Heart left ventricle (tissue), 16 donors: ENCODE measurements around the gene MAP3K9. TPM values are rescaled to one million over a fixed set of nuclear protein-coding genes. Genes with fewer than 3 reads are reported as not detected.

ENCODE experiments used
- ATAC-seq, 4 donors: fragments of 200-7000 bp; cut with Tn5 transposase; one replicate each; pipeline ENCODE4 v1.9.1; 2020 to 2022; ENCODE audit warnings: moderate library complexity in 4 of 4, mild to moderate bottlenecking in 3 of 4, moderate number of reproducible peaks in 1 of 4
- DNase-seq, 5 donors: peaks; one replicate each; pipeline ENCODE4 v3.0.0-alpha.2; 2020
- H3K27ac ChIP-seq, 12 donors: fragments of 200-600 bp; sonication (generic) in 4 of 12; one replicate each; pipeline versions ENCODE4 v1.5.0 to v1.8.0; 2016 to 2022; ENCODE audit warnings: mild to moderate bottlenecking in 2 of 12
- H3K27me3 ChIP-seq, 9 donors: fragments of 200-600 bp; sonication (generic) in 2 of 9; one replicate each; pipeline versions ENCODE4 v1.5.1 to v1.8.0; 2016 to 2022; ENCODE audit warnings: mild to moderate bottlenecking in 3 of 9
- H3K36me3 ChIP-seq, 9 donors: fragments of 200-600 bp; sonication (generic) in 2 of 9; one replicate each; pipeline versions ENCODE4 v1.5.0 to v1.8.0; 2018 to 2022; ENCODE audit warnings: mild to moderate bottlenecking in 2 of 9
- H3K4me1 ChIP-seq, 12 donors: fragments of 200-600 bp; sonication (generic) in 4 of 12; one replicate each; pipeline versions ENCODE4 v1.5.0 to v1.8.0; 2016 to 2022; ENCODE audit warnings: mild to moderate bottlenecking in 3 of 12
- H3K4me3 ChIP-seq, 12 donors: fragments of 200-600 bp; sonication (generic) in 4 of 12; one replicate each; pipeline versions ENCODE4 v1.5.0 to v1.8.0; 2017 to 2022; ENCODE audit warnings: mild to moderate bottlenecking in 9 of 12, moderate library complexity in 4 of 12
- H3K9me3 ChIP-seq, 12 donors: fragments of 200-600 bp; sonication (generic) in 4 of 12; one replicate each; pipeline versions ENCODE4 v1.5.0 to v1.8.0; 2016 to 2022; ENCODE audit warnings: mild to moderate bottlenecking in 1 of 12
- CTCF ChIP-seq, 12 donors: fragments of 200-600 bp; sonication (generic) in 4 of 12; IDR thresholded peaks; one replicate each; pipeline versions ENCODE4 v1.5.0 to v1.8.0; 2018 to 2022; ENCODE audit warnings: antibody characterized with exemption in 12 of 12, mild to moderate bottlenecking in 5 of 12
- POLR2A ChIP-seq, 2 donors: fragments of 450-650 bp; IDR thresholded peaks; one replicate each; pipeline ENCODE4 v1.6.1; 2017; ENCODE audit warnings: antibody characterized with exemption in 2 of 2, mild to moderate bottlenecking in 2 of 2, moderate library complexity in 2 of 2
- WGBS, 4 donors: extraction: QIAGEN DNeasy Blood & Tissue Kit in 2 of 4; methylation state at CpG; one replicate each; pipeline versions ENCODE4 v1.1.5 to v1.1.7; 2013 to 2018; 5-methylcytosine and 5-hydroxymethylcytosine counted together
- intact Hi-C, 10 donors: fragments of 100-400 bp; cut with DNase I; formaldehyde crosslinking; loops; one replicate each; pipeline versions ENCODE4 v1.11.1 to v1.14.2; 2022
- polyA plus RNA-seq, 2 donors: library from polyadenylated mRNA; stranded (reverse); fragments of 200-250 nt; gene quantifications; one replicate each; pipeline ENCODE4 v1.2.3, GENCODE V29; 2013
- total RNA-seq, 9 donors: library from RNA; depleted of rRNA in 2 of 9; stranded (reverse); fragments of >200 nt in 2 of 9; fragmentation: NEBNext Ultra II Directional in 3 of 9; extraction: Animal tissue kit (Norgen Biotek cat#: 25700) in 3 of 9; gene quantifications; one replicate each; pipeline versions ENCODE4 v1.1.0 to v1.2.4, GENCODE V29; 2016 to 2023
- donor health status: ischemic (EF 13 %, LVEDD 7.1; RV severe dilation, severe dysfunction).
- donor health status: healthy with polysubstance abuse.
- donor health status: DM: no; HTN: yes; CAD: no.
- donor health status: DM: no; HTN: no; CAD: no.
- donor health status: ischemic (EF 25% LVEDD 6.9; RV normal size, moderate dysfunction).
- donor health status: ischemic (EF 25% LVEDD 5.7; RV mildly dilated, moderate dysfunction).
- donor health status: healthy.
- donor health status: DM: yes; HTN: yes; CAD: no.
- donor health status: ischemic (EF 35%, LVEDD 5.7; RV mildly dilated, moderate dysfunction).
- donor health status: nonischemic (EF 11% LVEDD 7.7; RV severe dilation, severe dysfunction).
- donor health status: DM: yes; HTN: yes; CAD: no.
- donor health status: PGD.
- donor health status: ischemic (EF 29% LVEDD 5.4; RV normal size, mild dysfunction).
- donor health status: nonischemic (EF 23%, LVEDD 6.1; RV moderate dilation, normal function).

MAP3K9 gene
- total and polyA plus RNA-seq, 11 donors, result 0.91 to 3.8 (median 1.7) TPM

- Histone ChIP-seq H3K4me1 (peaks cover 0 to 22% (median 12%) of the 10 kb centered on the region in 12 donors), H3K4me3 (peak overlapping the region; percentile 52 to 89 (median 73)), H3K27me3 (peaks cover 0 to 24% (median 0%) of the 10 kb centered on the region in 9 donors), H3K9me3 (no peaks in the 10 kb centered on the region), H3K36me3 (no peaks in the 10 kb centered on the region), H3K27ac (peak overlapping the region in 9 of 12 donors; percentile 17 to 77 (median 58))
- TF ChIP-seq POLR2A (IDR thresholded peaks at IDR 0.05) (peak in 1 of 2 donors; percentile 26), CTCF (IDR thresholded peaks at IDR 0.05) (no peak)
- peak; percentile 53 to 80 (median 64) for DNase-seq
- intact Hi-C loops, result loop anchor here in 8 of 10 donors (2.0 to 5.0 kb wide), 7 partner anchors 80 to 200 kb away; partner anchors contain the start of gene PCNX1 (in 5 of the 8)
- peak in 3 of 4 donors; percentile 59 to 71 (median 70) for ATAC-seq
- WGBS, 4 donors, result 2 to 4% (median 3%) methylated on average over 38 to 77 of the region's 77 CpGs
Observed at GRCh38 chr14:70821584-70822529, 12.5 kb upstream of the MAP3K9 start.

- Histone ChIP-seq H3K27ac (no peak overlapping the region), H3K9me3 (no peaks in the 10 kb centered on the region), H3K27me3 (peaks cover 0 to 10% (median 0%) of the 10 kb centered on the region in 9 donors), H3K4me3 (no peak overlapping the region), H3K36me3 (no peaks in the 10 kb centered on the region), H3K4me1 (peaks cover 0 to 13% (median 7%) of the 10 kb centered on the region in 12 donors)
- ATAC-seq (no peak), DNase-seq (no peak)
- no peak for TF ChIP-seq CTCF (IDR thresholded peaks at IDR 0.05)
- TF ChIP-seq POLR2A (IDR thresholded peaks at IDR 0.05), result no peak
- WGBS, 4 donors, result 72 to 80% (median 76%) methylated on average over 8 of the region's 8 CpGs
- intact Hi-C loops, result loop anchor here (2.0 to 10.0 kb wide), 10 partner anchors 91 to 1002 kb away; partner anchors contain the start of gene PCNX1 (in 2 of the 10)
Observed at GRCh38 chr14:70816525-70816924, 7.2 kb upstream of the MAP3K9 start.

GRCh38 chr14:70814466-70814865, 5.2 kb upstream of the MAP3K9 start:
- WGBS, 4 donors, result 83 to 93% (median 86%) methylated on average over 1 of the region's 1 CpG
- no peak for ATAC-seq
- Histone ChIP-seq H3K4me3 (no peak overlapping the region), H3K27me3 (peaks cover 0 to 4% (median 0%) of the 10 kb centered on the region in 9 donors), H3K36me3 (no peaks in the 10 kb centered on the region), H3K9me3 (no peaks in the 10 kb centered on the region), H3K27ac (no peak overlapping the region), H3K4me1 (peaks cover 0 to 14% (median 5%) of the 10 kb centered on the region in 12 donors)
- DNase-seq, result no peak
- TF ChIP-seq POLR2A (IDR thresholded peaks at IDR 0.05), result no peak
- TF ChIP-seq CTCF (IDR thresholded peaks at IDR 0.05), result no peak
- intact Hi-C loops, result loop anchor here in 3 of 10 donors (10.0 kb wide), 3 partner anchors 100 to 1000 kb away; no protein-coding TSS in a partner anchor
